Hematopoietic multipotent progenitor cell treated with erythropoietin and hydrocortisone succinate and interleukin-3 and kit ligand, for 17 days (in vitro differentiated cells): ENCODE results near the gene SYNM.

Experiments used
- DNase-seq: peaks from one replicate; pipeline ENCODE4 v3.0.0-alpha.2; 2015; ENCODE audit warnings: low spot score

The SYNM gene

DNA sequence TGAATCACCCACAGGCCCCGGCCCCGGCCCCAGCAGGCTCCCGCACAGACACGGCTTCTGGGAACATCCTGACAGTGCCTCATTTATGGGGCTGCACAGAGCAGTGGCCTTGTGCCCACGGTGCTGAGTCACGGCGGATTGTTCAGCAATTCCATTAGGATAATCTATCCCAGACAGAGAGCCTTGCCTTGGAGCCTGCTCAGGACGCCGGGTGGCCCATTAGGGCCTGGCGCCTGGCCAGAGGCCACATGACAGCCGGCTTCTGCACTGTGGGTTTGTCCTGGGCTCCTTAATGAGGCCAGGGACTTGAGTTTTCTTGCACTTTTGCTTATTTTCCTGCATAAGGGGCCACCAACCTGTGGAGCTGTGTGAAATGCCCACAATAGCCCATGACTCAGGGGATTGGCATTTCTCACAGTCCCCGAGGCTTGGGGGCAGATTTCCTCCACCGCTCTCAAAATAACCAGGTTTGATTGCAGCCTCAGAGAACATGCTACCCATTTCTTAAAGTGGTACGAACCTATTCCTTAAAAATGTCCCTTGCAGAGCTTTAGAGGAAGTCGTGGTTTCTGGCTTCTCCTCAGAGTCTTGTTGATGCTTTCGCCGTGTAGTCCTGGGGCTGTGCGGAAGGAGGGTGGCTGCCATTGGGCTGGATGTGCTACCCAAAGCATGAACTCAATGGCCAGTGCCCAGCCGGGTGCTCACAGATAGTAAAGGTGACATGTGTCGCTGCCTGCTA is 19.0 kb downstream of the SYNM start:
- DNase-seq: no peak

DNA sequence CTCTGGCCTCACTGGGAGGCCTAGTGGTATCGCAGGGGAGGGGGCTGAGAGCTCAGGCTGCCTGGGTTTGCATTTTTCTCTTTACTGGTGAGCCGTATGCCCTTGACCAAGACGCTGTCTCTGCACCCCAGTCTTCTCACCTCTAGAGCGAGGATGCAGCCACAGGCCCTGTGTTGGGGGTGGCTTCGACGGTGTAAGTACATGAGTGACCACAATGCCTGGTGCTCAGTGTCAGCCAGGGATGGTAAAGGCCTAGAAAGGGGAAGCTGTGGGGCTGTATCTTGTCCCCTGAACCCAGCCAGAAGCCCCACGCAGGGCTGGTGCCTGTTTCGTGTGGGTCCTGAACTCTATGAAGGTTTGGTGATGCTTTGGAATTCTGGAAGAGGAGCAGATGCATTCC is 19.8 kb downstream of the SYNM start:
- DNase-seq: no peak

DNA sequence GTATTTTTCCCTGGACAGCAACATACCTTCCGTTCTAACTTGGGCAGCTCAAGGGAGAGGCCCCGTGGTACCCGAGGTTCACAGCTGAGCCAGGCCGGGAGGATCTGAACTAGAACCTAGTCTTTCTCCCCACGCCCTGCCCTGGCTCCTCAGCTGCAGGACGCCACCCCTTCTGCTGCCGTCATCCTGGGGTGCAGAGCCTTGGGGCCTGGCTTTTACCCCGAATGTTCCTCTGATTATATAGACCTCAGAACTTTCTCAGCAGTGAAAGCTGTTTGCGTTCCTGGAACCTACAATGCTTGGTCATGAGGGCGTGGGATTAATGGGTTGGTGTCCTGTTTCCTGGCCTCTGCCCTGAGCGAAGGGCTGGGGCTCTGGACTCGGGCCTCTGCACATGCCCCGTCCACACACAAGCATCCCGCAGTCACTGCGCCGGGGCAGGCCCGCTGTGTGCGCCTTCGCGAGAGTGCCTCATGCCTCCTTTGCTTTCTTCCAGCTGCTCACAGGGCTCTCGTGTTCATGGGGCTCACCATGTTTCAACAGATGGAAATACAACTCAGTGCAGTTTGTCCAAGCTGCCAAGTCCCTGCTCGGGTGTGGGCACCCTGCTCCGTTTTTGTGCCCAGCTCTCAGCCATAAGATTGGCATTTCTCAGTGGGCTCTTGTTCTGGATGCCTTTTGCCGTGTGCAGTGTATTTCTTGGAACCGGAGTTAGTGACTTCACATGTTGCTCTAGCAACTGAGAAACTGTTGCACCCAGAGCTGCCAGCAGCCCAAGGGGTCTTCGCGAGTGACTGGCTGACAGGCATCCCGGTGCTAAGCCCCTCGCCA is 20.4 kb downstream of the SYNM start:
- DNase-seq: no peak

DNA sequence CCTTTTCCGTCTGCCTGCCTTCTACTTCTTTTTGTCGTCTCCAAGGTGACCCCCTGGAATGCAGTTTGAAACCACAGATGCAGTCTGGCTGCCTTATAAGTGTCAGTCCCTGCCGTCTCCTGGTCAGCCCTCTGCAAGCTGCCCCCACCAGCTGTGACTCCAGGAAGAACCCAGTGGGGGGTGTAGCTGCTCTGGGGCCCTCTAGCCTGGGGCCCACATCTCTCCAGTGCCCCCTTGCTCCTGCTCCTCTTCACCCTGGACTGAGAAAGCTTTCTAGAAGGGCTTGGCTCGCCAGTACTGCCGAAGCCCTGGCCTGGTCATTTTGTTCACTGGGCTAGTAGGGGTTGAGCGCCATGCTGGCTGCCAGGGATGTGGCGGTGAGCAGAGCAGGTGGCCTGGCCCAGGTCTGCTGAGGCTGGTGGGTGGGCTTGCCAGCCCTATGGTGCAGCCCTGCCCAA is 21.3 kb downstream of the SYNM start:
- no peak for DNase-seq

DNA sequence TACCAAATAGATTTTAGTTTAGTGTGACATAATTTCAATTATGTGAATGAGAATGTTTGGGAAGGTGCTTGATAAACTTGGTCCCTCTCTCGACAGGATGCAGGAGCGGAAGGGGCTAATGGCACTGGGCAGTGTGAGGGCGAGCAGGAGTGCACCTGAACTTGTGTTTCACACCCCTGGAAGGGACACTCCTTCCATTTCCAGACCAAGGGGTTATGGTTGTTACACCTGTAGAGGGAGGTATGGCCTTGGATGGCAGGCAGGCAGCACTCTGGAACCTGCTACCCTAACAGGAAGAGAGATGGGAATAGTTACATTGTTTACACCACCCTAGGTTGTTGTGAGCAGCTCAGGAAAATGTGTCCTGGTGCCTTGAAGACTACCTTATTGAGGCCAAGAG is 22.1 kb downstream of the SYNM start:
- DNase-seq: no peak

DNA sequence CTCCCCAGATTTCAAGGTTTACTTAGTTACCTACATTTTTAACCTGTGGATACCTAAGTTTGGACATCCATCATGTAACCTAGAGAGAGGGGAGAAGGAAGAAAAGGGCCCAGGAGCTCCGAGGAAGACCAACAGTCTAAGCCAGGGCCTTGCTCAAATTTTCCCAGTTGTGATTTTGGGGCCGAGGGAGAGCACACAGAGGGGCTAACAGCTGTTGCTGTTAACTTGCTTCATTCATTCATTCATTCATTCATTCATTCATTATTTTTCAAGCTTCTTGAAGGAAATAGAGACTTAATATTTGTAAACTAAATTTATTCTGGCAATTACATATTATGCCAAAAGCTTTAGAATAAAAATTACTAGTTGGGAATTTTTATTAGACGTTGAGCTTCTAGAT is 22.9 kb downstream of the SYNM start:
- DNase-seq: no peak

DNA sequence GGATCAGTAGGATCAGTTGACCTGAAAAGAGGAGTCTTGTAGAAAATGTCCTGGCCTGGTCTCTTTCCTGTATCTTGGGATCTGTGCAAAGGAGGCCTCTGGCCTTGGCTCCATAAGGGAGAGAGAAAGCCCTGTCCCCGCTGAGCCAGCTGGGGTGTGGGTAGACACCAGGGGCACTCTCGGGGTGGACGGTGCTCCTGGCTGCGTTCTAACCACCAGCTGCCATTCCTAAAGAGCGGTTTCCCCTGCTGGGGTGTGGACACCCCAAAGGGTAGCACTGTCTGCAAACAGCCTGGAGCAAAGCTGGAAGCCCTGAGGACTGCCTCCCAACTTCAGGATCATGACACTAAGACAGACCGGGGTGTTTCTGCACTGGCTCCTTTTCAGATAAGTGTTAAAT is 23.5 kb downstream of the SYNM start:
- DNase-seq: no peak

DNA sequence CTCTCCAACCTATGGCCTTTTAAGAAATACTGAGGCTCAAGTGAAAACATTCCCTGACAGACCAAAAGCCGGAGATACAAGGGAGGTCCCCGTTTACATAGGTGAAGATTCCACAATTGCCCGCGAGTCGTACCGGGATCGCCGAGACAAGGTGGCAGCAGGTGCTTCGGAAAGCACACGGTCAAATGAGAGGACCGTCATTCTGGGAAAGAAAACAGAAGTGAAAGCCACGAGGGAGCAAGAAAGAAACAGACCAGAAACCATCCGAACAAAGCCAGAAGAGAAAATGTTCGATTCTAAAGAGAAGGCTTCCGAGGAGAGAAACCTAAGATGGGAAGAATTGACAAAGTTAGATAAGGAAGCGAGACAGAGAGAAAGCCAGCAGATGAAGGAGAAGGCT is 24.8 kb downstream of the SYNM start:
- no peak for DNase-seq

DNA sequence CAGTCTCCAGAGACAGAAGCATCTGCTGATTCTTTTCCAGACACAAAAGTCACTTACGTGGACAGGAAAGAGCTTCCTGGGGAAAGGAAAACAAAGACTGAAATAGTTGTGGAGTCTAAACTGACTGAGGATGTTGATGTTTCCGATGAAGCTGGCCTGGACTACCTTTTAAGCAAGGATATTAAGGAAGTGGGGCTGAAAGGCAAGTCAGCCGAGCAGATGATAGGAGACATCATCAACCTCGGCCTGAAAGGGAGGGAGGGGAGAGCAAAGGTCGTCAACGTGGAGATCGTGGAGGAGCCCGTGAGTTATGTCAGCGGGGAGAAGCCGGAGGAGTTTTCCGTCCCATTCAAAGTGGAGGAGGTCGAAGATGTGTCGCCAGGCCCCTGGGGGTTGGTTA is 25.4 kb downstream of the SYNM start:
- no peak for DNase-seq

DNA sequence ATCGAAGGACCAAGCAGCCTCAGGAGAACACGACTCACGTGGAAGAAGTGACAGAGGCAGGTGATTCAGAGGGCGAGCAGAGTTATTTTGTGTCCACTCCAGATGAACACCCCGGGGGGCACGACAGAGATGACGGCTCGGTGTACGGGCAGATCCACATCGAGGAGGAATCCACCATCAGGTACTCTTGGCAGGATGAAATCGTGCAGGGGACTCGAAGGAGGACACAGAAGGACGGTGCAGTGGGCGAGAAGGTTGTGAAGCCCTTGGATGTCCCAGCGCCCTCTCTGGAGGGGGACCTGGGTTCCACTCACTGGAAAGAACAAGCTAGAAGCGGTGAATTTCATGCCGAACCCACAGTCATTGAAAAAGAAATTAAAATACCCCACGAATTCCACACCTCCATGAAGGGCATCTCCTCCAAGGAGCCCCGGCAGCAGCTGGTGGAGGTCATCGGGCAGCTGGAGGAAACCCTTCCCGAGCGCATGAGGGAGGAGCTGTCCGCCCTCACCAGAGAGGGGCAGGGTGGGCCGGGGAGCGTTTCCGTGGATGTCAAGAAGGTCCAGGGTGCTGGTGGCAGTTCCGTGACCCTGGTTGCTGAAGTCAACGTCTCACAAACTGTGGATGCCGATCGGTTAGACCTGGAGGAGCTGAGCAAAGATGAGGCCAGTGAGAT is 26.0 kb downstream of the SYNM start:
- DNase-seq: no peak

DNA sequence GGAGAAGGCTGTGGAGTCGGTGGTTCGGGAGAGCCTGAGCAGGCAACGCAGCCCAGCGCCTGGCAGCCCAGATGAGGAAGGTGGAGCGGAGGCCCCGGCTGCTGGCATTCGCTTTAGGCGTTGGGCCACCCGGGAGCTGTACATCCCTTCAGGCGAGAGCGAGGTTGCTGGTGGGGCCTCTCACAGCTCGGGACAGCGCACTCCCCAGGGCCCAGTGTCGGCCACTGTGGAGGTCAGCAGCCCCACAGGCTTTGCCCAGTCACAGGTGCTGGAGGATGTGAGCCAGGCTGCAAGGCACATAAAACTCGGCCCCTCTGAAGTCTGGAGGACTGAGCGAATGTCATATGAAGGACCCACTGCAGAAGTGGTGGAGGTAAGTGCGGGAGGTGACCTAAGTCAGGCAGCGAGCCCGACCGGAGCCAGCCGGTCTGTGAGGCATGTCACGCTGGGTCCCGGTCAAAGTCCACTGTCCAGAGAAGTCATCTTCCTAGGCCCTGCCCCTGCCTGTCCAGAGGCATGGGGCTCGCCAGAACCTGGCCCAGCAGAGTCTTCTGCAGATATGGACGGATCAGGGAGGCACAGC is 26.7 kb downstream of the SYNM start:
- DNase-seq: no peak

DNA sequence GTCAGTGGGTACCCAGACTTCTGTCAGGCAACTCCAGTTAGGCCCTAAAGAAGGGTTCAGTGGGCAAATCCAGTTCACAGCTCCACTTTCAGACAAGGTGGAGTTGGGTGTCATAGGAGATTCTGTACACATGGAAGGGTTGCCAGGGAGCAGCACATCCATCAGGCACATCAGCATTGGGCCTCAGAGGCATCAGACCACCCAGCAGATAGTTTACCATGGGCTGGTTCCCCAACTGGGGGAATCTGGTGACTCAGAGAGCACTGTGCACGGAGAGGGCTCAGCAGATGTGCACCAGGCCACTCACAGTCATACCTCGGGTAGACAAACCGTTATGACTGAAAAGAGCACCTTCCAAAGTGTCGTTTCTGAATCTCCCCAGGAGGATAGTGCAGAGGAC is 27.2 kb downstream of the SYNM start:
- no peak for DNase-seq

DNA sequence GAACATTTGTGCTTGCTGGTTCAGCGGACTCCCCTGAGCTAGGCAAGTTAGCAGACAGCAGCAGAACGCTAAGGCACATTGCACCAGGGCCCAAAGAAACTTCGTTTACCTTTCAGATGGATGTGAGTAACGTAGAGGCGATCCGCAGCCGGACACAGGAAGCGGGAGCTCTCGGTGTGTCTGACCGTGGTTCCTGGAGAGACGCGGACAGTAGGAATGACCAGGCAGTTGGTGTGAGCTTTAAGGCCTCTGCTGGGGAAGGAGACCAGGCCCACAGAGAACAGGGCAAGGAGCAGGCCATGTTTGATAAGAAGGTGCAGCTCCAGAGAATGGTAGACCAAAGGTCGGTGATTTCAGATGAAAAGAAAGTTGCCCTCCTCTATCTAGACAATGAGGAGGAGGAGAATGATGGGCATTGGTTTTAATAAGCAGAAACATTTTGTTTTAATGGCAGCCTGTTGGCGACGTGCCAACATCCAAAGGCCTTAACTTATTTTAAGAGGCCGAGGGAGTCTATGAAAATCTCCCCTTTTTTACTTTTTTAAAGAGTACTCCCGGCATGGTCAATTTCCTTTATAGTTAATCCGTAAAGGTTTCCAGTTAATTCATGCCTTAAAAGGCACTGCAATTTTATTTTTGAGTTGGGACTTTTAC is 27.9 kb downstream of the SYNM start:
- DNase-seq: no peak

DNA sequence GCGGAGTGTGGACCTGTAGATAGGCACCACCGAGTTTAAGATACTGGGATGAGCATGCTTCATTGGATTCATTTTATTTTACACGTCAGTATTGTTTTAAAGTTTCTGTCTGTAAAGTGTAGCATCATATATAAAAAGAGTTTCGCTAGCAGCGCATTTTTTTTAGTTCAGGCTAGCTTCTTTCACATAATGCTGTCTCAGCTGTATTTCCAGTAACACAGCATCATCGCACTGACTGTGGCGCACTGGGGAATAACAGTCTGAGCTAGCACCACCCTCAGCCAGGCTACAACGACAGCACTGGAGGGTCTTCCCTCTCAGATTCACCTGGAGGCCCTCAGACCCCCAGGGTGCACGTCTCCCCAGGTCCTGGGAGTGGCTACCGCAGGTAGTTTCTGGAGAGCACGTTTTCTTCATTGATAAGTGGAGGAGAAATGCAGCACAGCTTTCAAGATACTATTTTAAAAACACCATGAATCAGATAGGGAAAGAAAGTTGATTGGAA is 29.5 kb downstream of the SYNM start:
- no peak for DNase-seq

DNA sequence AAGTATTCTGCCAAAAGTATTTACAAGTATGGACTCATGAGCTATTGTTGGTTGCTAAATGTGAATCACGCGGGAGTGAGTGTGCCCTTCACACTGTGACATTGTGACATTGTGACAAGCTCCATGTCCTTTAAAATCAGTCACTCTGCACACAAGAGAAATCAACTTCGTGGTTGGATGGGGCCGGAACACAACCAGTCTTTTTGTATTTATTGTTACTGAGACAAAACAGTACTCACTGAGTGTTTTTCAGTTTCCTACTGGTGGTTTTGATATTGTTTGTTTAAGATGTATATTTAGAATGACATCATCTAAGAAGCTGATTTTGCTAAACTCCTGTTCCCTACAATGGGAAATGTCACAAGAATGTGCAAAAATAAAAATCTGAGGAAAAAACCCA is 30.3 kb downstream of the SYNM start:
- no peak for DNase-seq

DNA sequence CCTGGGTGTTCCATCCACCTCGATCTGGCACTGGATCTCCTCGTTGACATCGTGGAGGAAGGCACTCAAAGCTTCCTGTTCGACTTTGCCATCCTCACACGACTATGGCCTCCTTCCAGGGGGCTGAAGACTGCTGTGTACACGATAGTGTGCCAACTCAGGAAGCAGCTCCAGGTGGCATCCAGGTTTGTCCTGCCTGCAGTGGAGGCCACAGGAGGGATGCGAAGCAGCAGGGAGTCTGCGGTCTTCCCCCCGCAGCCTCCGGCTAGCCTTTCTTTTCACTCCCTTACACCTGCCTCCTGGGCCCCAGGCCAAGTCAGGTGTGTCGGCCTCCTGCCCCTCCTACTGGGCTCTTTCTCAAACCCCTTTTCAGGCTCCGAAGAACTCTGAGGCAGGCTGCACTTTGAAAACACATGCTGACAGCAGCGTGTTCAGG is 32.2 kb downstream of the SYNM start:
- no peak for DNase-seq

DNA sequence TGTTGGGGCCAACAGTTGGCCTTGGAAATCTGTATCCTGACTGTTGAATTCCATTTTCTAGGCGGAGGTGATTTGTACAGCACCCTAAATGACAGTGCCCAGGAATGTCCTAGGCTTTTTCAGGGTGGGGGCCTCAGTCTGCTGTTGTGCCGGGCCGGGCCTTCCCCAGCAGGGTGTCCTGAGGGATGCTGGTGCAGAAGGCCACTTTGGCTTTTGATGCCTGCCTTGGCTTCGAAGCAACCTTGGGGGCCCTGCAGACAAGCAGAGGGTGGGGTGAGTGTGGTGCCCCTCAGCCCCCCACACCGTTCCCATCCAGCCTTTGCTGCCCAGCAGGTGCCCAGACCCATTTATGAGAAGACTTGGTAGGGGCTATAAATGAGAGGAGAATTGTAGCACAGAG is 33.0 kb downstream of the SYNM start:
- no peak for DNase-seq

DNA sequence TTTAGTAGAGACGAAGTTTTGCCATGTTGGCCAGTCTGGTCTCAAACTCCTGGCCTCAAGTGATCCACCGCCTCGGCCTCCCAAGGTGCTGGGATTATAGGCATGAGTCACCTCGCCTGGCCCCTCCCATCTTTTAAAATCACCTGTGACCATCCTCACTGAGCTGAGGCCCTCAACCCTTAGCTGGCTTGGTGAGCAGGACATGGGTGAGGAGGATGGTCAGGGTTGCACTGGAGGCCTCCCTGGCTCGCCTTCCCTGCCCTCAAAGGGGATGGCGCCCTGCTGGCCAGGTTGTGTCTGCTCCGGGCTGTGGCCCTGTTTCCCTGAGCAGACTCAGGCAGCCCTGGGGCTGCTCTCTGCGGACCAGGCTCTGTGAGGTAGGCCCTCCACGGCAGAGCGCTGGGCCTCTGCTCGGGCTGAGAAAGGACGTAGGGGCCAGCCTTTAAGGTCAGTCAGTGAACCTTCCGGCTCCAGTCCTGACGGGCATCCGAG is 33.7 kb downstream of the SYNM start:
- DNase-seq: no peak

DNA sequence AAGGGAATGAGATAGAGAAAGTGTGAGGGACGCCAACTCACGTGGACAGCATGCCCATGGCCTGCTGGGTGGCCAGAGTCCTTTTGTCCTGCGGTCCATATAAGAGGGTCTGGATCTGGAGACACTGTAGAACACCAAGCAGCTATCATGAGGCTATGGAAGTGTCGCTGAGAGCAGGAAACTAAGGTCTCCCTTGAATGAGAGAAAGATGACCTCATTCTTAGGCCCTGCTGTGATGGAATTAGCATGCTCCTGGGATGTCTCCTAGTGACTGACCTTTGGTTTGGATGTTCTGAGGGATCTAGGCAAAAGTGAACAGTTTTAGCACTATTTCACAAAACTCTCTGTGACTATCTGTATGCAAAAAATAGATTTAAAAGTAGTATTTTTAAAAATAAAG is 34.4 kb downstream of the SYNM start:
- DNase-seq: no peak

DNA sequence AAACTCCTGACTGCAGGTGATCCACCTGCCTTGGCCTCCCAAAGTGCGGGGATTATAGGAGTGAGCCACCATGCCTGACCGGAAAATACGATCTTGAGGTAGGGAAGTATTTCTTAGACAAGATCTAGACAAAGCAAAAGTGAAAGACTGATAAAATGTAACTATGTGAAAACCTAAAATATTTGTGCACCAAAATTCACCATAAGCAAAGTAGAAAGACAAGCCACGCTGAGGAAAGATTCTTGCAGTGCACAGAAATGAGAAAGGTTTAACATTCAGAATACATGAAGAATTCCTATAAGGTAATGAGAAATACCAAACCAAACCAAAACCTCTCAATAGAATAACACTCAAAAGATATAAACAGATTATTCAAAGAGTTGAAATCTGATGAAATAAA is 35.7 kb downstream of the SYNM start:
- DNase-seq: no peak

DNA sequence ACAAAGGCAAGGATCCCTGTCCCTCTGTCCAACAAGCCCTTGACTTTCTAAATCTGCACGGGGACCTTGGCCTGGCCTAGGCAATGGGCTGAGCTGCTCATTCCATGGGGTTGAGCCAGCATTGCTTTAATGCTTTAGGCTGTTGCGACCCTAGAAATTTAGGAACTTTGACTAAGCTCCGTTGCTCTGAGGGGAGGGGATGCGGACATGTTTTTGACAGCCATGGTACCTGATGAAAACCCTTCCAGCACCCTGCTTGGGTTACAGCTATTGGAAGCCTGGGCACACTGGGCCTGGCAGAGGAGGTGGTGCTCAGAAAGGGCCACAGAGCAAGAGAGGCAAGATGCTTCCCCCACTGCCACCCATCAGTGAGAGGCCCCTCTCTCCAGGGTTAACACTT is 37.1 kb downstream of the SYNM start:
- DNase-seq: no peak

DNA sequence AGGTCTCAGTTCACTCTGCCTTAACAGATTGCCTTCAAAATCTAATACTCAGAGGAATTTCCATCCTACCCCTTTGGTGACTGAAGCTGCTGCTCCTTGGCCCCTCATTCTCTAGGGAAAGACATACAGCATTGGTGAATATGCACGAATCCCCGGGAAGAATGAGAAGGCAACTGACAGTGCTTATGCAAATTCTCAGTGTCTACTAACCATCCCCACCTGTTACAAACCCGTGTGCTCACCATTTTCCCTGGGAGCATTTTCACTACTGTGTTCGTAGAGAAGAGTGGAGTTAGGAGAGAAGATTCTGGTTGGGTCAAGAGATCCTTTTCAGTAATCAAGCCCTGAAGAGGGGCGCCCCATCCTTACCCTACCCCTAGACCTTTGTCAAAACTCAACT is 37.7 kb downstream of the SYNM start:
- DNase-seq: no peak
